HG03045 (cell line): ENCODE data around the gene AGTPBP1.
"Not testable (repeated sequence)": the region's sequence is repeated elsewhere in the genome, so short reads cannot be mapped to it uniquely, and the experiment has no call there.

Experiments
- ATAC-seq: cut with Tn5 transposase; IDR thresholded peaks from one replicate; pipeline ENCODE4 v1.9.1; 2021; ENCODE audit warnings: mild to moderate bottlenecking, moderate library complexity; ENCODE audit not compliant: unreplicated experiment

Gene AGTPBP1, protein sequence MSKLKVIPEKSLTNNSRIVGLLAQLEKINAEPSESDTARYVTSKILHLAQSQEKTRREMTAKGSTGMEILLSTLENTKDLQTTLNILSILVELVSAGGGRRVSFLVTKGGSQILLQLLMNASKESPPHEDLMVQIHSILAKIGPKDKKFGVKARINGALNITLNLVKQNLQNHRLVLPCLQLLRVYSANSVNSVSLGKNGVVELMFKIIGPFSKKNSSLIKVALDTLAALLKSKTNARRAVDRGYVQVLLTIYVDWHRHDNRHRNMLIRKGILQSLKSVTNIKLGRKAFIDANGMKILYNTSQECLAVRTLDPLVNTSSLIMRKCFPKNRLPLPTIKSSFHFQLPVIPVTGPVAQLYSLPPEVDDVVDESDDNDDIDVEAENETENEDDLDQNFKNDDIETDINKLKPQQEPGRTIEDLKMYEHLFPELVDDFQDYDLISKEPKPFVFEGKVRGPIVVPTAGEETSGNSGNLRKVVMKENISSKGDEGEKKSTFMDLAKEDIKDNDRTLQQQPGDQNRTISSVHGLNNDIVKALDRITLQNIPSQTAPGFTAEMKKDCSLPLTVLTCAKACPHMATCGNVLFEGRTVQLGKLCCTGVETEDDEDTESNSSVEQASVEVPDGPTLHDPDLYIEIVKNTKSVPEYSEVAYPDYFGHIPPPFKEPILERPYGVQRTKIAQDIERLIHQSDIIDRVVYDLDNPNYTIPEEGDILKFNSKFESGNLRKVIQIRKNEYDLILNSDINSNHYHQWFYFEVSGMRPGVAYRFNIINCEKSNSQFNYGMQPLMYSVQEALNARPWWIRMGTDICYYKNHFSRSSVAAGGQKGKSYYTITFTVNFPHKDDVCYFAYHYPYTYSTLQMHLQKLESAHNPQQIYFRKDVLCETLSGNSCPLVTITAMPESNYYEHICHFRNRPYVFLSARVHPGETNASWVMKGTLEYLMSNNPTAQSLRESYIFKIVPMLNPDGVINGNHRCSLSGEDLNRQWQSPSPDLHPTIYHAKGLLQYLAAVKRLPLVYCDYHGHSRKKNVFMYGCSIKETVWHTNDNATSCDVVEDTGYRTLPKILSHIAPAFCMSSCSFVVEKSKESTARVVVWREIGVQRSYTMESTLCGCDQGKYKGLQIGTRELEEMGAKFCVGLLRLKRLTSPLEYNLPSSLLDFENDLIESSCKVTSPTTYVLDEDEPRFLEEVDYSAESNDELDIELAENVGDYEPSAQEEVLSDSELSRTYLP

DNA sequence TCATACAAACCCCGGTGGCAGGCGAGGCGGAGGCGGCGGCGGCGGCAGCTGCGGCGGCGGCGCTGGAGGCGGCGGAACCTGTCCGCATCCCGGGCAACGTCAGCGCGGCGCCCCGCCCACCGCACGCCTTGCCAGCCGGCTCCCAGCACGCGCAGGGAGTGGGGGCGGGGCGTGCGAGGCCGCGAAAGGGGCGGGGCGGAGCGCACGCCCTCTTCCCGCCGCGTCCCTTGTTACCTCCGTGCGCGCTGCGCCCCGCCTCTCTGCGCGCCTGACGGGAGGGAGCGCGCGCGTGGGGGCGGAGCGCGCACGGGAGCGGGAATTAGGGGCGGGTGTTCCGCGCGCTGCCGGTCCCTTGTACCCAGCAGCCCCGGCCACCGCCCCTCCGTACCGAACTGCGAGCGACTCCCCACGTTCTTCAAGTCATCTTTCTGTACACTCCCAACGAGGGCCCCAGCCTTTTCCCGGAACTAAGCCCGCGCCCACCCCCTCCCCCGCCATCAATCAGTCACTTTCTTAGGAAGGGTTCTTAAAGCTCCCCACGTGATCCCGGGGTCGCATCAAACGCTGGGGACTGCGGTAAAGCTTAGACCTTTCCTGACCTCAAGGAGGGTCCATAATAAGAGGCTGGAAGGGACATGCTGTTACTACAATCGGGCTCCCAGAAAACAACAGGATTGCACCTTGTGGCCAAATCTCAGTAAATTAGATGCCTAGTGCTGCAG lies at the start of gene AGTPBP1:
Gene AGTPBP1, minus strand, starts transcription at position 80 of the 722 bp plus-strand sequence. CDS start 29,421 bp downstream, outside the sequence.
- ATAC-seq: peak; percentile 85

GRCh38 chr9:85786116-85786515 lies 44.4 kb upstream of the AGTPBP1 start:
- not testable (repeated sequence) for ATAC-seq

GRCh38 chr9:85773844-85774243 lies 32.1 kb upstream of the AGTPBP1 start:
- ATAC-seq: not testable (repeated sequence)

DNA sequence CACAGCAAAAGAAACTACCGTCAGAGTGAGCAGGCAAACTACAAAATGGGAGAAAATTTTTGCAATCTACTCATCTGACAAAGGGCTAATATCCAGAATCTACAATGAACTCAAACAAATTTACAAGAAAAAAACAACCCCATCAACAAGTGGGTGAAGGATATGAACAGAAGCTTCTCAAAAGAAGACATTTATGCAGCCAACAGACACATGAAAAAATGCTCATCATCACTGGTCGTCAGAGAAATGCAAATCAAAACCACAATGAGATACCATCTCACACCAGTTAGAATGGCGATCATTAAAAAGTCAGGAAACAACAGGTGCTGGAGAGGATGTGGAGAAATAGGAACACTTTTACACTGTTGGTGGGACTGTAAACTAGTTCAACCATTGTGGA lies 20.0 kb upstream of the AGTPBP1 start:
- ATAC-seq: not testable (repeated sequence)

DNA sequence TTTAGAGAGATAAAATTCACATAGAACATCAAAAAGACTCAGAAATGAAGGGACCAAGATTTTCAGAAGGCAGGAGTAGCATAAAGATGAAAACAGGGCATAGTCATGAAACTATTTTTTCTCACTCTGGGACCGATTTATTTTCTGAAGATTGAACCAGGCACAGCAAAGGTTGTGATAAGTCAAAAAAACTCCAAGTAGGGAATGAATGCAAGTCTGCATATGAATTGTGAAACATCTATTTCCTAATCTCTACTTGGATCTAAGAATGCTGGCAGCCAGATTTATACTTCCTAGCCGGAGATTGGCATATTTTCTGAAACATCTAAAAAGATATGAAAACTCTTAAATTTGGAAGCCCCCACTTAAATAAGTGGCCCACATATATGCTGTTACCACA lies 16.0 kb upstream of the AGTPBP1 start:
- not testable (repeated sequence) for ATAC-seq

- not testable (repeated sequence) for ATAC-seq
Measured at GRCh38 chr9:85756216-85756615, 14.5 kb upstream of the AGTPBP1 start.

DNA sequence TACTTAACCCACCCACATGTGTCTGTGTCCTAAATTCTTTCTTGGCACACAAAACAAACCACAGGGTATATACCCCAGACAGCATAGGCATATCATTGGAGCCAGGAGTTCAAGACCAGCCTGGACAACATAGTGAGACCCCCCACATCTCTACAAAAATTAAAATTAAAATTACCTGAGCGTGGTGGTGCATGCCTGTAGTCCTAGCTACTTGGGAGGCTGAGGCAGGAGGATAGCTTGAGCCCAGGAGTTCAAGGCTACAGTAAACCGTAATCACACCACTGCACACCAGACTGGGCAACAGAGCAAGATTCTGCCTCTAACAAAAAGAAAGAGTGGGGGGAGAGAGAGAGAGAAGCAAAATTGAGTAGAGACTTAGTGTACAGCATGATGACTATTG lies 4.6 kb upstream of the AGTPBP1 start:
- ATAC-seq: no peak

- no peak for ATAC-seq
Measured at GRCh38 chr9:85745203-85745602, 3.4 kb upstream of the AGTPBP1 start.

GRCh38 chr9:85744480-85744879 lies 2.7 kb upstream of the AGTPBP1 start:
- ATAC-seq: no peak

GRCh38 chr9:85743275-85744128 lies 1.7 kb upstream of the AGTPBP1 start:
- ATAC-seq: no peak

- ATAC-seq: no peak
Measured at GRCh38 chr9:85742597-85742936, 813 bp upstream of the AGTPBP1 start.

DNA sequence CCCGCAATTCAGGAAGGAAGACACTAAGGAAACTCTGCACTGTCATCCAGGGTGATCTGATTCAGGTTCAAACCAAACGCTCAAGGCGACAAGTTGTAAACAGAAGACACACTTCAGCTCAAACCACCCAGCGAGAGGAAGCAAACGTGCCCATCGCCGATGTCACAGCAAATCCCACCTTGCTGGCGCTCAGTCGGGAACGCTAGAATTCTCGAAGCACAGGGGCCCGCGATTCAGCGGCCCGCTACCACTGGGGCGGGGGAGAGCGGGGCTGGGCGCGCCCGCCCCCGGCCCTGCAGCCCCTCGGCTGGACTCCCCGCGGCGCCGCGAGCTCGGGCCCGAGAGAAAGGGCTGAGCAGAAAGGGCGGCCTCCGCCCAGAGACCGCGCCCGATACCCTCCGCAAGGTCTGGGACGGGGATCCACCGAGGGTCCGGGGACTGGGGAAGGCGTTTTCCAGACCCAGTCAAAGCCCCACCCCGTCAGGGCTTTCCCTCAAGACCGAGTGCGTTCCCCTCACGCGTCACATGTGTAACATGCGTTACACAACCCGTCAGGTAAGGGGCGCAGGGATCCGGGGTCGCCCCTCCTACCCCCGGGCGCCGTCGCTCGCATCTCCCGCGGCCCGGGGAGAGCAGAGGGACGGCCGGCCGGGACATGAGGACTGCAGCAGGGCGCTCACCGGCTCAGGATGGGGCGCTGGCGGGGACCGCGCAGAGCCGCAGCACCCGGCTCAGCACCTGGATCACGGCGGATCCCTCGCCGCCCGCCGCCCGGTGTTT lies 469 bp downstream of the AGTPBP1 start:
- ATAC-seq: peak; percentile 54

- no peak for ATAC-seq
Measured at GRCh38 chr9:85740787-85741094, 1.0 kb downstream of the AGTPBP1 start.

GRCh38 chr9:85738509-85738908 lies 3.2 kb downstream of the AGTPBP1 start:
- no peak for ATAC-seq

DNA sequence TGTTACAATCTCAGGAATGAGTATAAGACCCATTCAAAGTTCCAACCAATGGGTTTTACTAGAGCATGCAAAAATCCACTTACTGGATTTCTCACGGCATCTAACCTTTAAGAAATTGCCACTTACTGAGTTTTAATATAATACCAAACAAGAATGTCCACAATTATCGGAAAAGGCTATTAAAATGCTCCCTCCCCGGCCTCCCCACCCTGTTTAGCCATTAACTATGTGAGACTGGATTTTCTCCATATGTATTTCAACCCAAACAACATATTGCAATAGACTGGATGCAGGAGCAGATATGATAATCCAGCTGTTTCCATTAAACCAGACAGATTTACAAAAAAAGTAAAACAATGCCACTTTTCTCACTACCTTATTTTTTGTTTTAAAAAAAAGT lies 4.1 kb downstream of the AGTPBP1 start:
- ATAC-seq: no peak

GRCh38 chr9:85730916-85731630 lies 10.7 kb downstream of the AGTPBP1 start:
- ATAC-seq: no peak

DNA sequence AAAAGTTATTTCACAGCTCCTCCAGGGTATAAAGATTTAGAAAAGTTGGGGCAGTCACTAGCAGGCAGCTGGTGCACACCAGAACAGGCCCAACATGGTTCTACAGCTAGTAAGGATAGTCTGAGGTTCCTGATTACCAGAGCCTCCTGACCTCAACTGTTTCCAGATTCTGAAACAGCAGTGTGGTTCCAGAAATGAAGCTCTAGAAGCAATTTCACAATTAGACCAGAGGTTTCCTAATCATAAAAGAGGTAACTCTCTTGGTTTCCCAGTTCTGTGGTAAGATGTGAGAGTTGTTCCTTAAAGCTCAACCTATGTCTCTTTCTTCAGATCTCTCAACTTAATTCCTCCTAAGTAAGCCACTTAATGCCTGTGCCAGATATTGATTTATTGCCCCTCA lies 11.9 kb downstream of the AGTPBP1 start:
- ATAC-seq: no peak

- no peak for ATAC-seq
Measured at GRCh38 chr9:85727500-85727899, 14.3 kb downstream of the AGTPBP1 start.
